Activated naive CD8-positive, alpha-beta T cell treated with anti-CD3 and anti-CD28 coated beads for 36 hours (primary cell): ENCODE results near the gene NIFK. TPM values are rescaled to one million over a fixed set of nuclear protein-coding genes. Genes with fewer than 3 reads are reported as not detected.
"Not testable (repeated sequence)": the region's sequence is repeated elsewhere in the genome, so short reads cannot be mapped to it uniquely, and the experiment has no call there.

Experiments used
- DNase-seq: peaks from one replicate; pipeline ENCODE4 v3.0.0; 2021
- H3K27ac Mint-ChIP-seq: one replicate; pipeline ENCODE4 v1.8.0; 2022; ENCODE audit warnings: mild to moderate bottlenecking, moderate library complexity, mixed read lengths
- H3K27me3 Mint-ChIP-seq: one replicate; pipeline ENCODE4 v1.8.0; 2022; ENCODE audit warnings: mild to moderate bottlenecking, mixed read lengths
- H3K36me3 Mint-ChIP-seq: one replicate; pipeline ENCODE4 v1.8.0; 2021; ENCODE audit warnings: mild to moderate bottlenecking, mixed read lengths
- H3K4me1 Mint-ChIP-seq: one replicate; pipeline ENCODE4 v1.8.0; 2021; ENCODE audit warnings: mixed read lengths
- H3K4me3 Mint-ChIP-seq: one replicate; pipeline ENCODE4 v1.8.0; 2022; ENCODE audit warnings: mild to moderate bottlenecking, moderate library complexity, mixed read lengths
- H3K9me3 Mint-ChIP-seq: one replicate; pipeline ENCODE4 v1.8.0; 2022; ENCODE audit warnings: mixed read lengths
- total RNA-seq, 2 experiments: library from RNA; stranded (reverse); gene quantifications; one replicate each; pipeline ENCODE4 v1.2.3, GENCODE V29; 2021

NIFK gene
- total RNA-seq, 2 experiments from 2014 or later: 186 to 202 TPM

DNA sequence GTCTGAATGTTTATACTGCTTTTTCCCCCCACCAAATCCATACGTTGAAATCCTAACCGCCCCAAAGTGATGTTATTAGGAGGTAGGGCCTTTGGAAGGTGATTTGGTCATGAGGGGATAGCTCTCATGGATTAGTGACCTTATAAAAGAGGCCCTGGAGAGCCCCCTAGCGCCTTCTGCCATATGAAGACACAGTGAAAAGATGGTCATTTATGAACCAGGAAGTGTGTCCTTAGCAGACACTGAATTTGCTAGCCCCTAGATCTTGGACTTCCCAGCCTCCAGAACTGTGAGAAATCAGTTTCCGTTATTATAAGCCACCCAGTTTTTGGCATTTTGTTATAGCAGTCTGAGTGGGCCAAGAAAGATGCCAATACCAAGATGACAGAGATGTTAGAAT is 11.5 kb upstream of the NIFK start:
- Mint-ChIP-seq H3K4me3 (no peak overlapping the region), H3K27ac (no peak overlapping the region), H3K36me3 (no peaks in the 10 kb centered on the region), H3K27me3 (no peaks in the 10 kb centered on the region), H3K4me1 (peaks cover 12% of the 10 kb centered on the region), H3K9me3 (no peaks in the 10 kb centered on the region)
- no peak for DNase-seq

DNA sequence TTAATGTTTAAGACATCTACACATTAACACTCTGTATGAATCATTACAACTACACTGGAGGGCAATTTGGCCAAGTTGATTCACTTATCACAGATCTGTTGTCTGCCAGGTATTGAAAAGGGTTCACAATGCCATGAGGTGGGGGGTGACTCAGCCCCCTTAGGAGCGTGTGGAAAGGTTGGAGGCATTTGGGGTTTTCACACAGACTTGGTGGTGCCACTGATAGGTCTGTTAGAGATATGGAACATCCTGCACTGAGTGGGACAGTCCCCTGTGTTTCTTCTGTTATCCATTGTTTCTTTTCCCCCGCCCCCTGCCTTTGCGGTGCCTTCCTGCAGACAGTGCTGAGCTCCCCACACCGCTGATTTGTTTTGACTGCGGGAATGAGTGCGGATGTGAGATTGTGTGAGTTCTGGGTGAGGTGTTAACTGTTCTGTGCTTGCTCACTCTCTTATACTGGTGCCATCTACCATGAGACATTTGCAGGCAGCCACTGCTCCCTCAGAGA is 9.4 kb upstream of the NIFK start:
- no peaks in the 10 kb centered on the region for H3K27me3 Mint-ChIP-seq
- peak overlapping the region; percentile 65 for H3K27ac Mint-ChIP-seq
- H3K4me1 Mint-ChIP-seq: peaks cover 12% of the 10 kb centered on the region
- H3K36me3 Mint-ChIP-seq: no peaks in the 10 kb centered on the region
- no peaks in the 10 kb centered on the region for H3K9me3 Mint-ChIP-seq
- no peak overlapping the region for H3K4me3 Mint-ChIP-seq
- DNase-seq: peak; percentile 32

DNA sequence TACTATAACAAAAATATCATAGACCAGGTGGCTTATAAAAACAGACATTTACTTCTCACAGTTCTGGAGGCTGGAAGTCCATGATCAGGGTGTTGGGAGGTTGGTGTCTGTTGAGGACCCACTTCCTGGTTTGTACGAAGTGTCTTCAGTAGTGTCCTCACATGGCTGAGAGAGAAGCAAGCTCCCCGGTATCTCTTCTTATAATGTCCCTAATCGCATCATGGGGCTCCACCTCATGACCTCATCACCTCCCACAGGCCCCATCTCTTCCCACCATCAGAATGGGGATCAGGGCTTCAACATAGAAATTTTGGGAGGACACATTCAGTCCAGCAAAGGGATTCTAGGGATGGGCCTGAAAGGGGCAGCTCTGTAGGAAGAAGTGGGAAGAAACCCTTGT is 4.8 kb upstream of the NIFK start:
- H3K36me3 Mint-ChIP-seq: peaks cover 1% of the 10 kb centered on the region
- H3K9me3 Mint-ChIP-seq: no peaks in the 10 kb centered on the region
- no peak overlapping the region for H3K27ac Mint-ChIP-seq
- H3K4me1 Mint-ChIP-seq: peaks cover 28% of the 10 kb centered on the region
- no peak overlapping the region for H3K4me3 Mint-ChIP-seq
- no peak for DNase-seq
- H3K27me3 Mint-ChIP-seq: no peaks in the 10 kb centered on the region

DNA sequence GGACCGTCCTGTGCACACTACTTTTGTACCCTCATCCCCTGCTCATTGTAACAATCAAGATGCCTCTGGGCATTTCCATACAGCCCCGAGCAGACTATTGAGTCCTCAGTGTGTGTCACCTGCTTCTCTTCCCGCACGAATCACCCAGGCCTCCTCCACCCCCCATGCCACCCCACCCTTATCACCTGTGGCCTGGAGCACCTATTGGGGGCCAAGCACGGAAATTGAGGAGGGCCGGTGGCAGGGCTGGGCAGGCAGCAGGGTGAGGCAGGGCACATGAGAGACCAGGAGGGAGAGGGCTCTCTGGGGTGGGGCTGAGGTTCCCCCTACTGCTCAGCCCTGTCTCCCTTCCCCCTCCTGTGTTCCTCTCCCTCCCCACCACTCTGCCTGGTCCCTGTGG is 4.3 kb upstream of the NIFK start:
- H3K27me3 Mint-ChIP-seq: no peaks in the 10 kb centered on the region
- H3K27ac Mint-ChIP-seq: no peak overlapping the region
- H3K9me3 Mint-ChIP-seq: no peaks in the 10 kb centered on the region
- H3K36me3 Mint-ChIP-seq: peaks cover 5% of the 10 kb centered on the region
- no peak for DNase-seq
- peaks cover 23% of the 10 kb centered on the region for H3K4me1 Mint-ChIP-seq
- H3K4me3 Mint-ChIP-seq: no peak overlapping the region

DNA sequence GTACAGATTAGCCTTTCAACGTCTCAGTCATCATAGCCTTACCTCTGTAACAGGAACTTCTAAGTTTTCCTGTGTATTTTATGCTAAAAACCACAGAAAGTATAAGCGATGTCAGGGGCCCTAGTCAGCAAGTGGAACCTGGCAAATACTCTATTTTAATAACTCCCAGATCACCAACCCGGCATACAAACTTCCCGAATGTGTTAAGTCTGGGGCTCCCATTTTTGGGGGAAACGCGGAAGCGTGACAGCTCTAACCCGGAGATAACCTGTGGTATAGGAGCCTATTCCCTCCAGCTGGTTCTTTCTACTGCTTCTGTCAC is 574 bp downstream of the NIFK start:
- Mint-ChIP-seq H3K9me3 (no peaks in the 10 kb centered on the region), H3K27ac (peak overlapping the region; percentile 95), H3K4me1 (peaks cover 41% of the 10 kb centered on the region), H3K4me3 (peak overlapping the region; percentile 94), H3K27me3 (no peaks in the 10 kb centered on the region), H3K36me3 (peaks cover 34% of the 10 kb centered on the region)
- no peak for DNase-seq

DNA sequence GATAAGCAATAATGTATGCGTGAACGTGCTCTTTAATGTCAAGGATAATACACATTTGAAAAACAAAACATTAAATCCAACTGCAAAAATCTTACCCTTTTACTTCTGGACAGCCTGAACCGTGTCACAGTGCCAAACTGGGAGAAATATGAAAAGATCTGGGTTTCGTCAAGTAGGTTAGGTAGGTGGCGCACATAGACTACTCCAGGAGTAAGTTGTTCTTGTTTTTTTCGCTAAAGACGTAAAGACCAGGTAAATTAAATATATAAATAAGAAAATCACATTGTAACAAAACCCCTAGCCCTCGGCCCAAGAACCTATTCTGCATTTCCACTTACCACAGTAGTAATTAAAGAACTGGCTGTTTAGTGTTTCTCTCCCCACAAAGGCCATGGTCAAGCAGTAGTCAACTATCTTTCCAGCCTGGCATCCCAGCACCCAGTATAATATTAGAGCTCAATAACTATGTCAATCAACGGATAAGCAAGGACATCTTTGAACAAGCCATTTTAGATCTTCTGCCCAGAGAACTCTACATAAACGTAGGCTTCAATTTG is 1.1 kb downstream of the NIFK start:
- peaks cover 45% of the 10 kb centered on the region for H3K4me1 Mint-ChIP-seq
- DNase-seq: no peak

DNA sequence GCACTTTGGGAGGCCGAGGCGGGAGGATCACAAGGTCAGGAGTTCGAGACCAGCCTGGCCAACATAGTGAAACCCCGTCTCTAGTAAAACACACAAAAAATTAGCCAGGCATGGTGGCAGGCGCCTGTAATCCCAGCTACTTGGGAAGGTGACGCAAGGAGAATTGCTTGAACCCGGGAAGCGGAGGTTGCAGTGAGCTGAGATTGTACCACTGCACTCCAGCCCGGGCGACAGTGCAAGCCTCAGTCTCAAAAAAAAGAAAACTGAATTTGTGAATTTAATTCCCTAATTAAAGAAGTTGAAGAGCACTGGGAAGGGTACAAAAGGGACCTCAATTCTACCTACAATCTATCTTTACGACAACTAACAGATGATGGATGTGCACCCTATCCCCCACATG is 2.1 kb downstream of the NIFK start:
- Mint-ChIP-seq H3K4me3 (peak overlapping the region; percentile 94), H3K4me1 (peaks cover 46% of the 10 kb centered on the region), H3K36me3 (peaks cover 50% of the 10 kb centered on the region)
- not testable (repeated sequence) for H3K27ac Mint-ChIP-seq, H3K27me3 Mint-ChIP-seq, DNase-seq, H3K9me3 Mint-ChIP-seq

More for the DNA sequence above, 1.1 kb downstream of the NIFK start:
- peaks cover 3% of the 10 kb centered on the region for H3K9me3 Mint-ChIP-seq
- no peaks in the 10 kb centered on the region for H3K27me3 Mint-ChIP-seq
- peak overlapping the region; percentile 95 for H3K27ac Mint-ChIP-seq
- peaks cover 39% of the 10 kb centered on the region for H3K36me3 Mint-ChIP-seq
- H3K4me3 Mint-ChIP-seq: peak overlapping the region; percentile 94

DNA sequence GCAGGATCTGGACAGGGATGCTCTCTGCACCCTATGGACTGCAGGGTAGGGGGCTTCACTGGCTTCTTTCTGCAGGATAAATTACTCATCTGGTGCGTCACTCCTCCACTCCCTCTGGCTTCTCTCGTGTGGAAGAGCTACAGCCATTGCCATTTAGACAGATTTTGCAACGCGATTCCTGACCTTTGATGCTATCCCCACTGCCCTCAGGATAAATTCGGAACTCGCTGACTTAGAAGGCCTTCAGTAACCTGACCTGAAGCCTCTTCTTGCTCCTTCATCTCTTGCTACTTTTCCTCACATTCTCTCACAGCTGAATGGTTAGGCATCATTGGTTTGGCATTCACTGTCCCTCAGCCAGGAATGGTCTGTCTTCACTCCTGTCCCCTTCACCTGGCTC is 5.3 kb downstream of the NIFK start:
- H3K36me3 Mint-ChIP-seq: peaks cover 71% of the 10 kb centered on the region
- no peaks in the 10 kb centered on the region for H3K27me3 Mint-ChIP-seq
- H3K9me3 Mint-ChIP-seq: peaks cover 3% of the 10 kb centered on the region
- H3K4me3 Mint-ChIP-seq: no peak overlapping the region
- no peak for DNase-seq
- H3K27ac Mint-ChIP-seq: peak overlapping the region; percentile 35
- peaks cover 36% of the 10 kb centered on the region for H3K4me1 Mint-ChIP-seq

DNA sequence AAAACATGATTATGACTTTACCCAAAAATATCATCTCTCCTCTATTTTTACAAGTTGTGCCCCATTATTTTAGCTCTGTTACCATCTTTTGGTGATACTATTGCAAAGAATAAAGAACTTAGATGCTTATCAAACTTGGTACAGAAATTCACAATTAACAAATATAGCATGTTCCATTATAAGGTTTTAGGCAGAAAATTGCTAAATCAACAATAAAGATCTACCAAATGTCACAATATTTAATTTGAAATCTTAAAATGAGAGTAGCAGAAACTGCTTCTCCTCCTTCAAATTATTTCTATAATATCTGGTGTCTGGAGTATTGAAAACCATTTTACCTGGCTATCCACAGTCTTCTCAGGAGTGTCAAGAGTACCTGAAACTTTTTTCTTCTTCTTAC is 8.7 kb downstream of the NIFK start:
- Mint-ChIP-seq H3K27ac (peak overlapping the region; percentile 82), H3K4me3 (no peak overlapping the region), H3K9me3 (peaks cover 3% of the 10 kb centered on the region), H3K27me3 (no peaks in the 10 kb centered on the region), H3K36me3 (peaks cover 52% of the 10 kb centered on the region), H3K4me1 (peaks cover 27% of the 10 kb centered on the region)
- no peak for DNase-seq

DNA sequence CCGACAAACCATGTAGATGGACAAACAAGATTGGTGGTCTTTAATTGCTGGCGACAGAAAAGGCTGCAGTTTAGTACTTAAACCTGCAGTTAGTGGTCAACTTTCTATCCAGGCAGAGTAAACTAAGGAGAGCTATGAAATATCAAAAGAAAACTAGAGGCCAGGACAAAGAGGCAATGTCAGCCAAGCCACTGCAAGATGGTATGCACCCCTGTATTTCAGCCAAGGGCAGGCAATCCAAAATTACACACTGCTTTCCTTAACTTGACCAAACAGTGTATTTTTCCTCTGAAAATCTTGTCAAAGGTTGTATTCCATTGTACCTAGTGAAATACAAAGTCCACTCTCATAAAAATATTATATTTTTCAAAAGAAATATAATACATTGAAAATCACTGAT is 9.3 kb downstream of the NIFK start:
- H3K4me3 Mint-ChIP-seq: no peak overlapping the region
- peaks cover 50% of the 10 kb centered on the region for H3K36me3 Mint-ChIP-seq
- H3K4me1 Mint-ChIP-seq: peaks cover 31% of the 10 kb centered on the region
- peaks cover 3% of the 10 kb centered on the region for H3K9me3 Mint-ChIP-seq
- peak overlapping the region; percentile 77 for H3K27ac Mint-ChIP-seq
- no peak for DNase-seq
- H3K27me3 Mint-ChIP-seq: no peaks in the 10 kb centered on the region

DNA sequence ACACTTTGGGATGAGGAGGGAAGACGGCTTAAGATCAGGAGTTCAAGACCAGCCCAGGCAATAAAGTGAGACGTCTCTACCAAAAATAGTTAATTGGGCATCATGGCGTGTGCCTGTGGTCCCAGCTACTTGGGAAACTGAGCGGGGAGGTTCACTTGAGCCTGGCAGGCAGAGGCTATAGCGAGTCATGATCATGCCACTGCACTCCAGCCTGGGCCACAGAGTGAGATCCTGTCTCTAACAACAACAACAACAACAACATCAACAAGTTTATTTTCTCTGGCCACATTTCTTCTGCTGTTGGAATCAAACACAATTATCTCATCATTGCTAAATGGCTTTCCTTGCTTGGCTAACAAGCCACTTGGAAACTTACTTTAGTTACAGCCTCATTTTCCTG is 13.4 kb downstream of the NIFK start:
- no peaks in the 10 kb centered on the region for H3K9me3 Mint-ChIP-seq
- no peak overlapping the region for H3K27ac Mint-ChIP-seq
- no peaks in the 10 kb centered on the region for H3K27me3 Mint-ChIP-seq
- H3K4me3 Mint-ChIP-seq: no peak overlapping the region
- H3K4me1 Mint-ChIP-seq: peaks cover 24% of the 10 kb centered on the region
- H3K36me3 Mint-ChIP-seq: peaks cover 12% of the 10 kb centered on the region
- no peak for DNase-seq

DNA sequence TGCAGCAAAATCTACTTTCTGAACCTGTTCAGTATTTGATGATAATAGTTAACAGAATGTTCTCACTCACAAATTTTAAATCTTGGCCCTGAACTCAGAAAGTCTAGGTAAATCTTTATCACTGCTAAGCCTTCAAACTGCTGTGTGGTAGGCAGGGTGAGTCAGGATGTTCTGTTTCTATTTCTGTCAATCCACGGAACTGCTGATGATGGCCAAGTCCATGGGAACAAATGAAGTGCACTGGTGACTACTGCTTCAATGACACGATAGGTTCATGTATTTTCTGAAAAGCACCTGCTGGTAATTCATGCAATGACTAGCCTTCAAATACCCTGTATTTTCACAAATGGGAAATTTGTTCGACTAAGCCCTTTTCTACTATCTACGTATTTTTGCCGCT is 14.2 kb downstream of the NIFK start:
- H3K27ac Mint-ChIP-seq: peak overlapping the region; percentile 34
- no peaks in the 10 kb centered on the region for H3K27me3 Mint-ChIP-seq
- H3K9me3 Mint-ChIP-seq: no peaks in the 10 kb centered on the region
- H3K36me3 Mint-ChIP-seq: peaks cover 6% of the 10 kb centered on the region
- H3K4me3 Mint-ChIP-seq: no peak overlapping the region
- peaks cover 19% of the 10 kb centered on the region for H3K4me1 Mint-ChIP-seq
- DNase-seq: no peak

DNA sequence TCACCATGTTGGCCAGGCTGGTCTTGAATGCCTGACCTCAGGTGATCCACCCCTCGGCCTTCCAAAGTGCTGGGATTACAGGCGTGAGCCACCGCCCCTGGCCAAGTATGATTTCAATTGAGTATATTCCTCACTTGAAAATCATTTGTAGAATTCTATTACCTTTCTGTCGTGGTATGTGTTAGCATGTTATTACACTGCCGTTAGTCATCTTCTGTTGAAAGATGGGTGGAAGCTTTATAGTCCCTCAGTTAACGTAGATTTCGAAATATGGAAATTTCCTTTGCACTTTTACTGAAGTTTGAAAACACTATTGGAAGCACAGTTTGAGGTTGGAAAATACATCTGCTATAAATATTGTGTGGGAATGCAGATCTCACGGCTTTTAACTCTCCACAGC is 14.7 kb downstream of the NIFK start:
- no peak for DNase-seq
- Mint-ChIP-seq H3K4me1 (peaks cover 19% of the 10 kb centered on the region), H3K4me3 (no peak overlapping the region), H3K9me3 (no peaks in the 10 kb centered on the region), H3K36me3 (peaks cover 3% of the 10 kb centered on the region), H3K27me3 (no peaks in the 10 kb centered on the region), H3K27ac (peak overlapping the region; percentile 34)

DNA sequence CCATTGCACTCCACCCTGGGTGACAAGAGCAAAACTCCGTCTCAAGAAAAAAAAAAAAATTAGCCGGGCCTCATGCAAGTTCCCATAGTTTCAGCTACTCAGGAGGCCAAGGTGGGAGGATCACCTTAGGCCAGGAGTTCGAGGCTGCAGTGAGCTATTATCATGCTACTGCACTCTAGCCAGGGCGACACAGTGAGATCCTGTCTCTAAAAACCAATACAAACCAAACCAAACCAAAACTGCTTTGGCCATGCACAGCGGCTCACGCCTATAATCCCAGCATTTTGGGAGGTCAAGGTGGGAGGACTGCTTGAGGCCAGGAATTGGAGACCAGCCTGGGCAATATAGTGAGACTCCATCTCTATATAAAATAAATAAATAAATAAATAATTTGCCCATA is 19.1 kb downstream of the NIFK start:
- no peak overlapping the region for H3K27ac Mint-ChIP-seq
- no peaks in the 10 kb centered on the region for H3K36me3 Mint-ChIP-seq
- H3K27me3 Mint-ChIP-seq: no peaks in the 10 kb centered on the region
- DNase-seq: no peak
- no peaks in the 10 kb centered on the region for H3K9me3 Mint-ChIP-seq
- H3K4me1 Mint-ChIP-seq: peaks cover 11% of the 10 kb centered on the region
- H3K4me3 Mint-ChIP-seq: no peak overlapping the region

DNA sequence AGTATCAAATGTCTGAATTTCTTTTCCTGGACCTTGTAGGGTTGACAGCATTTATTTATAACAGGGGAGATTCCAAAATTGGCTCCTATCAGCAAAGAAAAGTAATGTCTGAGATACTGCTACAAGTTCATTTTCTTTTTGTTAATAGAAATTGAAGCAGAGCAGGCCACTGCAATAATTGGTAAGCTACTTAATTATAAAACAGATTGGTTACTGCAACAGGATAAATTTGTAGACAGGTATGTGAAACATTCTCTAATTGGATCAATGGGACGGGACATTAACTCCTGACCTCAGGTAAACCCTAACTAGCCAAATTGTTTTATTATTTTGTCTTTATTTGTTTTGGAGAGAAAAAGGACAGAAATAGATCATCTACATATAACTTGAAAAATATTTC is 20.5 kb downstream of the NIFK start:
- Mint-ChIP-seq H3K4me1 (peaks cover 3% of the 10 kb centered on the region), H3K4me3 (no peak overlapping the region), H3K36me3 (no peaks in the 10 kb centered on the region), H3K27ac (no peak overlapping the region), H3K27me3 (no peaks in the 10 kb centered on the region), H3K9me3 (no peaks in the 10 kb centered on the region)
- no peak for DNase-seq

DNA sequence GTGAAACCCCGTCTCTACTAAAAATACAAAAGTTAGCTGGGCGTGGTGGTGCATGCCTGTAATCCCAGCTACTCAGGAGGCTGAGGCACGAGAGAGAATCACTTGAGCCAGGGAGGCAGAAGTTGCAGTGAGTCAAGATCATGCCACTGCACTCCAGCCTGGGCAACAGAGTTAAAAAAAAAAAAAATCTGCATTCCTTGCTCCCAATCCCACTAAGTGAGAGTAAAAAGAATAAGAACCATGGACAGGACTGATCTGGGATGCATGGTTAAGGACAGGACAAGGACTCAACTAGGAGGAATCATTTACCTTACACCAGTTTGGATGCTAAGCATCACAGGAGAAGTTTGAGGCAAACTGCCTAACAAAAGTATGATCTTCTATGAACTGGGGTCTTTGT is 25.2 kb downstream of the NIFK start:
- DNase-seq, H3K27ac Mint-ChIP-seq, H3K9me3 Mint-ChIP-seq, H3K4me1 Mint-ChIP-seq, H3K36me3 Mint-ChIP-seq, H3K4me3 Mint-ChIP-seq, H3K27me3 Mint-ChIP-seq: not testable (repeated sequence)
